Bronchial epithelial cell (primary cell): ENCODE measurements around the gene NCAM1. TPM values are rescaled to one million over a fixed set of nuclear protein-coding genes. Genes with fewer than 3 reads are reported as not detected.
A peak's percentile ranks its signal among the peaks of the same experiment; 100 is the strongest.

Experiments used
- DNase-seq: peaks from one replicate; pipeline ENCODE4 v3.0.0-alpha.2; 2010; ENCODE audit warnings: low read depth
- FAIRE-seq: peaks from 2 replicates; lab custom pipeline; 2011; peaks lifted over from hg19 to GRCh38; lab: Jason Lieb, UNC
- H3K27me3 ChIP-seq: 2 replicates; pipeline ENCODE4 v1.5.1; 2011; ENCODE audit warnings: low read length; ENCODE audit not compliant: control insufficient read depth, insufficient read depth
- H3K36me3 ChIP-seq: 2 replicates; pipeline ENCODE4 v1.5.1; 2011; ENCODE audit warnings: low read length; ENCODE audit not compliant: control insufficient read depth, insufficient read depth
- H3K4me3 ChIP-seq: 2 replicates; pipeline ENCODE4 v1.5.1; 2011; ENCODE audit warnings: mild to moderate bottlenecking, low read depth, low read length, control low read depth
- total RNA-seq: library from RNA; depleted of rRNA; stranded (reverse); fragments of >200 nt; gene quantifications from 2 replicates; pipeline ENCODE4 v1.2.1, GENCODE V29; 2014
- TF ChIP-seq, protein P1 (sequence below): IDR thresholded peaks from 2 replicates; pipeline ENCODE4 v1.5.1; 2011; ENCODE audit warnings: mild to moderate bottlenecking, moderate library complexity, low read length, control low read depth, inconsistent platforms; ENCODE audit not compliant: insufficient read depth, severe bottlenecking

Gene NCAM1
- total RNA-seq, 1 donor from 2014 or later, result under 0.01 TPM

DNA sequence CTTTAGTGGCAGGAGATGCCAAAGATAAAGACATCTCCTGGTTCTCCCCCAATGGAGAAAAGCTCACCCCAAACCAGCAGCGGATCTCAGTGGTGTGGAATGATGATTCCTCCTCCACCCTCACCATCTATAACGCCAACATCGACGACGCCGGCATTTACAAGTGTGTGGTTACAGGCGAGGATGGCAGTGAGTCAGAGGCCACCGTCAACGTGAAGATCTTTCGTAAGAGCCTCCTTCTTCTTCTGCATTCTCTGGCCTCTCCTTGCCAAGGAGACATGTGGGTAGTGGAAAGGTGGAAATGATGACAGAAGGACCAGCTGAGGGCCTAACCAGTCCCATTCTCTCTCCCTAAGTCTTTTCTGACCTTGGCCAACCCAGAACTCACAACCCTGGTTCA, 243.1 kb downstream of the NCAM1 start:
- DNase-seq (no peak), FAIRE-seq (peak; percentile 64)
- no peaks in the 10 kb centered on the region for H3K27me3 ChIP-seq
- no peaks in the 10 kb centered on the region for H3K36me3 ChIP-seq
- TF ChIP-seq, protein P1, sequence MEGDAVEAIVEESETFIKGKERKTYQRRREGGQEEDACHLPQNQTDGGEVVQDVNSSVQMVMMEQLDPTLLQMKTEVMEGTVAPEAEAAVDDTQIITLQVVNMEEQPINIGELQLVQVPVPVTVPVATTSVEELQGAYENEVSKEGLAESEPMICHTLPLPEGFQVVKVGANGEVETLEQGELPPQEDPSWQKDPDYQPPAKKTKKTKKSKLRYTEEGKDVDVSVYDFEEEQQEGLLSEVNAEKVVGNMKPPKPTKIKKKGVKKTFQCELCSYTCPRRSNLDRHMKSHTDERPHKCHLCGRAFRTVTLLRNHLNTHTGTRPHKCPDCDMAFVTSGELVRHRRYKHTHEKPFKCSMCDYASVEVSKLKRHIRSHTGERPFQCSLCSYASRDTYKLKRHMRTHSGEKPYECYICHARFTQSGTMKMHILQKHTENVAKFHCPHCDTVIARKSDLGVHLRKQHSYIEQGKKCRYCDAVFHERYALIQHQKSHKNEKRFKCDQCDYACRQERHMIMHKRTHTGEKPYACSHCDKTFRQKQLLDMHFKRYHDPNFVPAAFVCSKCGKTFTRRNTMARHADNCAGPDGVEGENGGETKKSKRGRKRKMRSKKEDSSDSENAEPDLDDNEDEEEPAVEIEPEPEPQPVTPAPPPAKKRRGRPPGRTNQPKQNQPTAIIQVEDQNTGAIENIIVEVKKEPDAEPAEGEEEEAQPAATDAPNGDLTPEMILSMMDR, result no peak
- no peak overlapping the region for H3K4me3 ChIP-seq

DNA sequence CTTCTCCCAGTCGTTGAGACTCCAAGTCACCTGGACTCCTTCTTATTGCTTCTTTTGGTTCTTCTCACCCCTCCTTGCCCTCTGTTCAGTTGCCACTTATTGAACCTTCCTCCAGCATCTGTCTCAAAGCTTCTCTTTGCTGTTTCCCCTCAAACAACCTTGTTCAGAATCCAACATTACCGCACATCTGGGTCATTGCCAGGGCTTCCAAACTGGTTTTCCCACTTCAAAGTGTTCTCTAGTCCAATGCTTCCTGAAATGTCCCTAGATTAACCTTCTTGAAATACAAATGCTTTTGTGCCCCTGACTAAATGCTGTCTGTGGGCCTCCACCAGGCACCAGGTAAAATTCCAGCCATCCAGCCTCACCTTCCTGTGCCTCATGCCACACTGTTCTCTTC, 252.3 kb downstream of the NCAM1 start:
- H3K4me3 ChIP-seq, result no peak overlapping the region
- DNase-seq (peak; percentile 12), FAIRE-seq (no peak)
- no peaks in the 10 kb centered on the region for H3K27me3 ChIP-seq
- TF ChIP-seq, protein P1, result no peak
- H3K36me3 ChIP-seq, result no peaks in the 10 kb centered on the region

DNA sequence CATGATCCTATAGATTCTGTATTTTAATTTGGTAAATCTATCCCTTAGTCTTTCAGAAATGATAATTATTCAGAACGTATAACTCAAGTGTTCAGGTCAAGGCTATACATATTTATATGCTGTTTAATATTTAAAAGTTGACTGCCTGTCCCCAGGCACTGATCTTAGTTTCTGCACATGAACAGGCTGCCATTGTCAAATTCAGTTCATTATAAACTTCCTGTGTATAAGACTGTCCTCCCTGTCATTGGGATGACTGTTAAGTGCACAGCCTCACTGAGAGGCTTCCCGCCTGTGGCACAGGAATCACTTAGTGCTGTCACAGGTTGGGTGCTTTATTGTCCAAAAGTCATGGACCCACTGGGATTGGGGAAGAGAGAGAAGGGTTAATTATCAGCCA, 261.0 kb downstream of the NCAM1 start:
- DNase-seq (no peak), FAIRE-seq (no peak)
- no peaks in the 10 kb centered on the region for H3K36me3 ChIP-seq
- TF ChIP-seq, protein P1, result no peak
- H3K4me3 ChIP-seq, result no peak overlapping the region
- no peaks in the 10 kb centered on the region for H3K27me3 ChIP-seq

DNA sequence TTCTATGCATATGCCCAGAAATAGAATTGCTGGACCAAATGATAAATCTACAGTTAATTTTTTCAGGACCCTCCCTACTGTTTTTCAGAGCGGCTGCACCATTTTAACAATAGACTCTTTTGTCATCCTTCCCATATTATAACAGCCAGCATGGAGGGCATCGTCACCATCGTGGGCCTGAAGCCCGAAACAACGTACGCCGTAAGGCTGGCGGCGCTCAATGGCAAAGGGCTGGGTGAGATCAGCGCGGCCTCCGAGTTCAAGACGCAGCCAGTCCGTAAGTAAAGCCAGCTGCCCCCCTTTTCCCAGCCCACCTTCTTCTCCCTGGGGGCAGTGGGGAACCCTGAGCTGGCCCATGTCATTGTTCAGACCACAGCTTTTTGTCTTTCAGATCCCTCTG, 273.7 kb downstream of the NCAM1 start:
- Histone ChIP-seq H3K4me3 (no peak overlapping the region), H3K36me3 (no peaks in the 10 kb centered on the region), H3K27me3 (no peaks in the 10 kb centered on the region)
- no peak for FAIRE-seq
- TF ChIP-seq, protein P1, result no peak
- DNase-seq, result no peak

DNA sequence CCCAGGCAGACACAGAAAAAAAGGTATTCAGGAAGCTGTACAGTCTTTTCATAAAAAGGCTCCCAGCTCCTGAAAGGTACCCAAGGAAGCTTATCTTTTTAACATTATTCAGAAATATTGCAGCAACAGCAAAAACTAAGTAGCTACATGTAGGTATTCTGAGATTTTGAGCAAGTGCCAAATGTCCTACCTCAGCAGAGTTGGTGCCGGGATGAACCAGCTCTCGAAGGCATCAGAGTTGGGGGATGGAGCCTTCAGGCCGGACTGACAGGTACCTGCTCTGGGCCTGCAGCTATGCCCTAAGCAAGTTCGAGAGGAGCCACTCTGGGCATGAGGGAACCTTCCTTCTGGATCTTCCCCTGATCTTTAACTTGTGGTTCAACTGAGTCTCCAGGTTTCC, 276.0 kb downstream of the NCAM1 start:
- TF ChIP-seq, protein P1, result no peak
- FAIRE-seq (no peak), DNase-seq (no peak)
- Histone ChIP-seq H3K36me3 (no peaks in the 10 kb centered on the region), H3K27me3 (no peaks in the 10 kb centered on the region), H3K4me3 (no peak overlapping the region)

DNA sequence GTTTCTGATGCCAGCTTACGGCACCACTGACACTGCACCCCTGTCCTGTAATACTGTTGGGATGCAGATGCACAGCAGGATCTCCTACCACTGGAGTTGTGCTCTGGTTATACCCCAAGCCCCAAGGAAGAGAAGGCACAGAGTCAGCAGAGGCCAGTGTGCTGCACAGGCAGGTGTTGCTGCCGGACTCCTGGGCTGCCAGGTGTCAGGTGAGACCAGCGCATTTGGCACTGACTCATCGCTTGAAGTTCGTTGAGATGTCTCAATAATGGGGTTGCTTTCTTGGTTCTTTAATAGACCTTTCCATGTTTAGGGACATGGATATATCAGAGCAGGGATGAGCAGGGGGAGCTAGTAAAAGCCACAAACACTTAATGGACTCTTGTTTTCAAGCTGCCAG, 277.5 kb downstream of the NCAM1 start:
- TF ChIP-seq, protein P1, result no peak
- DNase-seq (no peak), FAIRE-seq (no peak)
- Histone ChIP-seq H3K36me3 (no peaks in the 10 kb centered on the region), H3K27me3 (no peaks in the 10 kb centered on the region), H3K4me3 (no peak overlapping the region)
